ENCODE results near the gene TOMM22.

Gene TOMM22

GRCh38 chr22:38696606-38697424 is 15.1 kb downstream of the TOMM22 start:
- DNase-seq = peak; percentile 30

DNA sequence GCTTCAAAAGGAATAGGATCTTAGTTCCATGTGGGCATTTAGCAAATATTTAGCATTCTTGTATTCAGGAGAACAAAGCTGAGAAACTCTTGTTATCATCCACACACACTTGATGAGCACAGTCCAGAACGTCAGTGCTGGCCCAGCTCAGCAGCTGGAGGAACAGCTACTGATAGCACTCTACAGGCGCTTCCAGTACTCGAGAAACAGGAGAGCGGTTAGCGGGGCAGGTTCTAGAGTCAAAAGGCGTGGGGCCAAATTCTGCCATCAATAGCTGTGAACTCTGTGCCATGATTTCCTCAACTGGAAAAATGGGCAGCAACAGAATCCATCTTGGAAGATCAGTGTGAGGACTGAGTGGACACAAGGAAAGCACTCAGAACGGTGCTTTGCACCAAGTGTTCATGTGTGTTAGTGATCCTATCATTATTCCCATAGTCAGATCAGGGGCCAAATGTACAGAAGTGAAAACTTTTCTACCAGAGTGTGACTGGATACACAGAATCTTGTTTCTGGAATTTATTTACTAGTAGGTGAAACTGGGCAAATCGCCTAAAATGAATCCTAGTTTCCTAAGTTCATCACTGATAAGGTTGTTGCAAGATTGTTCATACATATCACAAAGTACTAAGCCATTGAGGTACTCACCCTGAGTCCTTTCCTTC is 15.8 kb downstream of the TOMM22 start:
- DNase-seq = no peak

GRCh38 chr22:38698407-38699094 is 16.8 kb downstream of the TOMM22 start:
- DNase-seq = no peak

DNA sequence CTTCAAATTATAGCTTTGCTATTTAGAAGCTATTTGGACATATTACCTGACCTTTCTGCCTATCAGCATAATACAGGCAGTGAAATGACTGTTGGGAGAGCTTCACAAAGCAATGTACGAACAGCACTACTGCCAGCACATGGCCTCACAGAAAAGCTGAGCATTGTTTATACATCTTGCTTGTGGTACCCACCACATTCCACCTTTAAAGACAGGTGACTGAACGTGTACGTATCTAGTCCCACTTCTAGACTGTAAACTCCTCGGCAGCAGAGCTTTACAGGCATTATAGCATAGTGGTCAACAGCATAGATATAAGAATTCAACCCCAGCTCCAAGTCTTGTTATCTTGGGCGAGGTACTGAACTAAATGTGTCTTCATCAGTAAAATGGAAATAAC is 17.4 kb downstream of the TOMM22 start:
- DNase-seq = no peak

DNA sequence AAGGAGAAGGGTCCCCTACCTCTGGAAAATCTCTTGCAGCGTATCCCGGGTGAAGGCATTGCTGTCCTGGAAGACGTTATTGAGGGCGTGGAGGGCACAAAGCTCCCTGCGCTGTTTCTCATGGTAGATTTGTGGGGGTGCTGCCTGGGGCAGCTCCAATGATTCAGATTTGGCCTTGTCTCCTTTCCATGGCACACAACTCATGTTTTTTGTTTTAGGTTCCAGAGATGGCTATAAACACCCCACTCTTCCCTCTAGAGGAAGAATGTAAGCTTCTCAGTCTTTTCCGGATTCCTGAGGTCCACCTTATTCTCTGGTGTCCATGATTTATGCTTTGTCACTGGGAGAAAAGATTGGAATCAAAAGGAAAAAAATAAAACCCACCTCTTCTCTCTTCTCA is 18.0 kb downstream of the TOMM22 start:
- no peak for DNase-seq

GRCh38 chr22:38700270-38700788 is 18.6 kb downstream of the TOMM22 start:
- no peak for DNase-seq

DNA sequence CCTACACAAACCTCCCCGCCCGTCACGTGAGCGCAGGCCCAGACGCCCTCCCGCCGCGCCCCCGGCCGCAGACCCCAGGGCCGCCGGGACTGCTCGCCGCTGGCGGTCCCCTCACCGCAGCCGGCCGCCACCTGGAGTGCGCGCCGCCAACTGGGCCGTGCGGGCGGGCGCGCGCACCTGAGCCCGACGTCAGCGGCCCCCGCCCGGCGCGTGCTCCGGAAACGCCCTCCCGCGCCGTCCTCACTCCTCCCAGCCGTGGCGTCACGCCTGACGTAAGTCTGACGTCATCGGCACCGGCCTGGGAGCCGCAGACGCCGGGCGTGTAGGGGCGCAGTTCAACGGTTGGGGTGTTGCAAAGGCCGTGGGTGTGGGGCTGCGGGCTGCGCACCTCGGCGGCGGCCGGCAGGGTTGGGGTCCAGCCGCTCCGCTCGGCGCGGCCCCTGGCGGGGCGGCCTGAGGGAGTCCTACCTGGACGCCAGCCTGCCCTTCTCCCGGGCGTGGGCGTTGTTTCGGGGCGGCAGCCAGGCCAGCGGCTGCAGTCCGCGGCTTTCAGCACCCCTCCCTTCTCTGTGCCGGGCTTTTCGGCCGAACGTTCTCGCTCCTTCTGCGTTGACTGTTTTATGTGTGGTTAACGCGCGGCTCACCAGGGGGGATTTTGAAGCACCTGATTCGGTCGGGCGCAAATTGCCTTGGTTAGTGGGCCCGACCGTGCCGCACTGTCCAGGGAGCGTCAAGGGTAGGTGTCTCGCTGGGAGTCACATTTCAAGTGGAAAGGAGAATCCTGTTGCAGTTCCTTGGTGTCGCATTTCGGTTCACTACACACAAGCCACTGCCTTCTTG is 19.3 kb downstream of the TOMM22 start, which contains the start of gene JOSD1:
Gene JOSD1 (minus strand): TSS at position 155 of the 840 bp plus-strand sequence. CDS start 956 bp downstream, outside the sequence.
- DNase-seq = peak; percentile 96

DNA sequence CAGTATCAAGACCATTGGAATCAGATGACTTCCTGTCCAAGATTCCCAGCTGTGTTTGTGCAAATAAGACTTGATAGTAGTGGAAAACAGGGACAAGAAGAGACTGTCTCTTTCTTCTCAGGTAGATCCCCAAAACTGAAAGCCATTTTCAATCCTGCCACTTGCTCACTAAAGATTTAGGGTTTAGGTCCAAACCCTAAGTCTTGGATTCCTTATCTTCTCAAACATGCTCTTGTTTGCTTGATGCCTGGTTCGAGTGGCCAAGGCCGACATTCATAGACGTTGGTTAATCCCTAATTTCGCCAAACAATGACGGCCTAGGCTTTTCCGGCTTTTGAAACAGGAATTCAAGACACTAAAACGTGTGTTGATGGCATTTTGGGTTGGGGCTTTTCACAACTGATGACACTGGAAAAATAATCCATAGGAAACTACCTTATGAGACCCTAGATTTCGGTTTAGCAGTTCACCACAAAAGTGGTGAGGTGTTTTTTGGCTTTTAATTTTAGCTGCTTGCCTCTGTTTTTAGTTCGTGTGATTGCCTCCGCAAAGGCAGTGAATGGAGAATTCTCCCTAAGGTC is 23.0 kb downstream of the TOMM22 start:
- DNase-seq = no peak

- peak; percentile 97 for DNase-seq
Measured at GRCh38 chr22:38705235-38706100, 23.7 kb downstream of the TOMM22 start, which contains the start of gene GTPBP1. Gene GTPBP1, plus strand, starts transcription at chr22:38705944. Its CDS starts 12 bp downstream, at chr22:38705956.

- no peak for DNase-seq
Measured at GRCh38 chr22:38706101-38706900, 24.5 kb downstream of the TOMM22 start.

DNA sequence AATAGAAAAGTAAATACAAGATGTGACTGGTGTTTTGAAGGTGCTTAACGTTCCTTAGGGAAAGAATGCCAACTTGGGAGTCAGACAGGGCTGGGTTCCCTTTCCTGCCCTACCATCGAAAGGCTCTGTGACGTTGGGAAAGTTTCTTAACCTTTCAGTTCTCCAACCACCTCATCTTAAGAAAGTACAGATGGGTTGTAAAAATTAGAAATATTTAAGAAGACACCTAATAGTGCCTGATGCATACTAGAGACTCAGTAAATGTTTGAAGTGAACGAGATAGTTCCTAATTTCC is 25.1 kb downstream of the TOMM22 start:
- no peak for DNase-seq

- no peak for DNase-seq
Measured at GRCh38 chr22:38707346-38707745, 25.6 kb downstream of the TOMM22 start.

DNA sequence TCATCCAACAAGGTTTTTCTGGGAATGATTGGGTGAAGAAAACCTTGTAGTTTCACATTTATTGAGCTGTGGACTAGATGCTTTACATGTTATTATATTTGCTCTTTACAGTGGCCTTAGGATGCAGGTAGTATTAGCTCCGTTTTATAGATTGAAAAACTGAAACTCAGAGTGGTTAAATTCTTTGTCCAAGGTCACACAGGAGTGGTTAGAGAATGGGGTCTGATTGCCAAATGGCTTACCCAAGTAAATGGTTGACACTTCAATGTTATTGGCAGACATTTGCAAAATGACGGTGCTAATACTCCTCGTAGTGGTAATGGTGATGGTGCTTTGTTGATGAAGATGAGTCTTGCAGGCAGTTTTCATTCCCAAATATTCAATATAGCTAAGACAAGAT is 26.2 kb downstream of the TOMM22 start:
- no peak for DNase-seq

- DNase-seq = no peak
Measured at GRCh38 chr22:38709306-38709705, 27.5 kb downstream of the TOMM22 start.

GRCh38 chr22:38710351-38710750 is 28.6 kb downstream of the TOMM22 start:
- DNase-seq = no peak

DNA sequence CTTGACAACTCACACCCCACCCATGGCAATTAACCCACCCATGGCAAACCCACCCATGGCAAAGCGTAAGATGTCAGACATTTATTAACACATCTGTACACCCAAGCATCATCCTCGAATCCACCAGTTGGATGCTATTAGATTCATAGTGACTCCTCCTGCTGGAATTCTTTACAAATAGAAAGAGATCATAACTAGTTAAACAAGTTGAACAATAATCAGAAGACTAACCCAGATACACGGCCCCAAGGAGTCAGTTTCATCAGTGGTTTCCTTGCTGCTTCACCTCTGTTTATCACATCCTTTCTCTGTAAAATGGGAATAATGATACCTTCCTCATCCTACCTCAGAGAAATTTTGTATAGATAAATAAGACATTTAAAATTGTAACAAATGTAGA is 29.1 kb downstream of the TOMM22 start:
- no peak for DNase-seq

- no peak for DNase-seq
Measured at GRCh38 chr22:38712486-38713207, 30.9 kb downstream of the TOMM22 start.

GRCh38 chr22:38713921-38714320 is 32.2 kb downstream of the TOMM22 start:
- DNase-seq = no peak

GRCh38 chr22:38715176-38715764 is 33.5 kb downstream of the TOMM22 start:
- no peak for DNase-seq
